ENCODE results near the gene FZD10. TPM values are rescaled to one million over a fixed set of nuclear protein-coding genes. Genes with fewer than 3 reads are reported as not detected.

Gene FZD10
- total RNA-seq, 1 donor from 2014 or later = 5.9 TPM

DNA sequence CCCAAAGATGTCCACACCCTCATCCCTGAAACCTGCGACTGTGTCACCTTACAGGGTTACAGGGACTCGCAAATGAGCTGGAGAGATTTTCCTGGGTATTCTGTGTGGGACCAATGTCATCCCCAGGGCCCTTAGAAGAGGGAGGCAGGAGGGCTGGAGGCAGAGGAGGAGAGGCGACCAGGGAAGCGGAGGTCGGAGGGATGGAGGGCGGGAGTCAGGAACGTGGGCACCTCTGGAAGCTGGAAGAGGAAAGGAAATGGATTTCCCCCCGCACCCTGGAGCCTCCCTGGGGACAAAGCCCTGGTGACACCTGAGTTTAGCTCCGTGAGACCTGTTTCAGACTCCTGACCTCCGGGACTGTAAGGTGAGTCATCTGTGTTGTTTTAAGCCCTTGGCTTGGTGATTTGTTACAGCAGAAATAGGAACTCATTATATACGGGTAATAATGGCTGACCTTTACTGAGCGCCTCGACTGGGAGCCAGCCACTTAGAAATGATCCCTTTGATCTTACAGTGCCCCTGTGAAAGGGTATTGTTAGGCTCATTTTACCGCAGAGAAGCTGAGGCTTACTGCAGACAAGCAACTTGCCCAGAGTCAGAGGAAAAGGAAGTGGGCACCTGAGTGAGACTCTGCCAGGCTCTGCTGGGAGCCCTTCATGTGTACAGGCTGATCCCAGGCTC, 29.3 kb upstream of the FZD10 start:
- no peak for DNase-seq (ENCODE audit: low spot score)

DNA sequence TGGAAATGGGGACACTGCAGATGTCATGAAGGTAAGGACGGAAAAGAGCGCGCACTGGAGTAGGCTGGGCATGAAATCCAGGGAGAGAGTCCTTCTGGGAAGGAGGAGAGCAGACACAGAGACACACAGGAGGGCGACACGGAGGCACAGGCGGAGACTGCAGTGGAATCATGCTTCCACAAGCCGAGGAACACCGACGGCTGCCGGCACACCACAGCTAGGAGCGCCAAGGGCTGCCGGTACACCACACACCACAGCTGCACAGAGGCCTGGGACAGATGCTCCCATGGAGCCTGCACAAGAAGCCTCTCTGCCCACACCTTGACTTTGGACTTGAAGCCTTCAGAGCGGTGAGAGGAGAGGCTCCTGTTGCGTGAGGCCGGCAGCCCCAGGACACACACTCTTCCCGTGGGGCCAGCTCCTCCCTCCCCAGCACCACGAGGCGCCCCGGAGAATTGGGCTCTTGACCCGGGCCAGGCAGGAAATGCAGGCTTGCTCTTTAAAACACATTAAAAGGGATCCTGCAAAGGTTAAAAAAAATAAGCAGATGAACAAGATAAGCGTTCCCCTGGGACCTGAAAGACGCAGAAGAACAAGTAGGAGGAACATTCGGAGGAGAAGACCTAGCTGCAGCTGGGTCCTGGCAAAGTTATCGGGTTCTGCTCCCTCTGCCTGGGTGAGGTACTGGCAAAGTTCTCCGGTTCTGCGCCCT, 28.3 kb upstream of the FZD10 start:
- no peak for DNase-seq (ENCODE audit: low spot score)

DNA sequence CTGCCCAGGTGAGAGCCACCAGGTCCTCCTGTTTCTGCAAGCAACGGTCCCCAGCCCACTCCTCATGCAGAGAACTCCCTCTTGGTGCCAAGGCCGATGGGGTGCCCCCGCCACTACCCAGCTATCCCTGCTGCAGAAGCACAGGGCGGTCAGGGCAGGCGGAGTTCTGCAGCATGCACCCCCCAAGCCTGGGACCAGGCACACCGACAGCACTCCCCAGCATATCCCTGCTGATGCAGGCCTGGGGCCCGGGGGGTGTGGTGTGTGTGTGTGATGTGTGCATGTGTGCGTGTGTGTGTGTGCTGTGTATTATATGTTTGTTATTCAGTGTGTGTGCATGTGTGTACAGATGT, 27.7 kb upstream of the FZD10 start:
- no peak for DNase-seq (ENCODE audit: low spot score)

DNA sequence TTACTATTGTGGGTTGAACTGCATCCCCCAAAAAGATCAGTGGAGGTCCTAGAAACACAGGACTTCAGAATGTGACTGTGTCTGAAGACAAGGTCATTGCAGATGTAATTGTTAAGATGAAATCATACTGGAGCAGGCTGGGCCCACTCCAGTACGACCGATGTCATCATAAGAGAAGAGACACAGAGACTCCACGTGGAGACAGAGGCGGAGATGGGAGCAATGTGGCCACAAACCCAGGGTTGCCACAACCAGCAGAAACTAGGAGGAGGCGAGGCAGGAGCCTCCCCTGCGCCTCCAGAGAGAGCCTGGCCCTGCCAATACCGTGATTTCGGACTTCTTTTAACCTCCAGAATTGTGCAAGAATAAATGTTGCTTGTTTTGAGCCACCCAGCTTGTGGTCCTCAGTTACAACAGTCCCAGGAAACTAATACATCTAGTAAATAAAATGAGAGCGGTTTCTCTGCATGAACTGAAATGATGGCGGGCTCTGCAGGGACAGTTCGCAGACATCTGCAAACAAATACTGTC, 25.7 kb upstream of the FZD10 start:
- DNase-seq (ENCODE audit: low spot score) = no peak

DNA sequence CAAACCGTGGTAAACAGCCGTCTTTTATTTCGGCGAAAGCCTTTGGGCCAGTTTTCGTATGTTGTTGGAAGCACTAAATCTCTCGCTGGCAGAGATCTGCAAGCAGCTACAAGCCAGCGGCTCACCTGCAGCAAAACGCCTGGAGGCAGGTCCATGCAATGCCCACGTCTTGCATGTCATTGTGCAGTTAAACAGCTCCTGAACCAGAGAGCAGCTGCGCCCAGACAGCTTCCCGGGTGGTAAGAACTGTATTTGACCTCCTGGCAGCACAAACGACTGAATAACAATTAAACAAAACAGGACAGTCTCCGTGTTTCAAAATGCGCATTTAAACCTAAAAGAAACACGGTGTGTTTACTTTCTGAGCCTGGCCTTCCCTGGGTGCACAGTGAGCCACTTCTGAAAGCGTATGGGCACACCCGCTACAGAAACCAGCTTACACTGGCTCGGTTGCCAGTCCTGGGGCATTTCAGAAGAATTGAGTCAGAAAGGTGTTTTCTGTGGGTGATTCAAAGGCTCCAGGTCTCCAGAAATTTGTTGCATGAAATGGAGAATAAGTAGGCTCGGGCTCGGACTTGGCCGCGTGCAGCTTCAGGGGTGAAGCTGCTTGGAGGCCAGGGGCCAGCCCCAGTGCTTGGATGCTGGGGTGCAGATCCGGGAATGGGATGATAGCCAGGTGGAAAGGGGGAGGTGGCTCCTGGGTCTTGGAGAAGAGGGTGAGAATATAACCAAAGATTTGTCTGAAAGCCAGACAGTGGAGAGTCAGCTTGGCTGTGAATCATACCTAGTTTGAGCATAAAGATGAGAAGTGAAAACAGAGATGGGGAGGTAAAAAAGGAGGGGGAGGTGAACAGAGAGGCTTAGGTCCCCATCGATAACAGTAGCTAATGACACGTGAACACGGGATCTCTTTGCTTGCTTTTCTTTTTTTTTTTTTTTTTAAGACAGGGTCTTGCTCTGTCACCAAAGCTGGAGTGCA, 24.9 kb upstream of the FZD10 start:
- peak; percentile 55 for DNase-seq (ENCODE audit: low spot score)

DNA sequence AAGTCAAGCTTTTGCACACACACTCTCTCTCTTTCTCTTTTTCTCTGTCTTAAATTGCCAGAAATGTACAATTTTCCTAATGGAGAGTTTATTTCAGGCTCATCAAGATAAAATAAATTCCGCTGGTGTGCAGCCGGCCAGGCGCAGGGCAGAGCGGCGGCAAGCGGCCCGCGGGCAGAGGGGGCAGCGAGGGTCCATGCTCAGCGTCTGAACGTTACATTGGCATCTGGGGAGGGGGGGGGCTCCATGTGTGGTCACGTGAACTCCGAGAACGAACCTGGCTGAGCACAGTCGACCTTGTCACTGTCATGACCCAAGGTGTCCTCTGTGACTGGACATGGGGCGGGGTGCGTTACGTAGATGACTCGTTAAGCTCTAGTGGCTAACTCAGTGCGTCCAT, 23.8 kb upstream of the FZD10 start:
- no peak for DNase-seq (ENCODE audit: low spot score)

DNA sequence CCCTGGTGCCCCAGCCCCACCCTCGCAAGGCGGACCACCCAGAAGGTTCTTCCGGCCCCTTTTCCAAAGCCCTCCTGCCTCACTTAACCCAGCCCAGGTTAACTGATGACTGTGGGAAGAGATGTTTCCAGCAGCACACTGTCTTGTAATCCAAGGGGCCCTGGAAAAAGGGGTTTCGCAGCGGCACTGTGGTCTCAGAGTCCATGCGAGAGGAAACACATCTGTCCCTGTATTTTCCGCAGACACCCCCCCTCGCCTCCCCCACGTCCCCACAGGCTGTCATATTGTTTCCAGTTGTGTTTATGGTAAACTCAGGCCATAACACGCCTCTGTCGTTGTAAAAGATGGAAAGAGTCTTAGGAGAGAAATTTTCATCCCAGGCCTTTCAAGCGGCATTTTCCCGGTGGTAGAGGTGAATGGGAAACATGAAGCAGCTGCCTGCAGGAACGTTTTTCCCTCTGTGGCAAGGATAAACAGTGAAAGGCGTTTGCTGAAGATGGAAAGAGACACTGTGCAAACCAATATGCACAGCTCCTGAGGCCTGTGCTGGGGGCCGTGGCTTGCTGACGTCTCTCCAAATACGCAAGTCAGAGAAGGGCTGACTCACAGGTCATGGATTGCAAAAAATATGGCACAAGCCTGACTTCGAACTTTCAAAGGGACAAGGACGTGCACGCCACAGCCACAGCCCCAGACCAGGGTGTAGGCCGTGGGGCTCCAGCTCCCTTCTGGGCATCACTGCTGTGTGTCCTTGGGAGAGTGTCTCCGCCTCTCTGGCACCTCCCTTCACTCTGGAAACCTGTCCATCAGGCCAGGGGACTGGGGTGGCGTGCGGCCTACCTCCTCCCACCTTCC, 22.5 kb upstream of the FZD10 start:
- DNase-seq (ENCODE audit: low spot score) = no peak

DNA sequence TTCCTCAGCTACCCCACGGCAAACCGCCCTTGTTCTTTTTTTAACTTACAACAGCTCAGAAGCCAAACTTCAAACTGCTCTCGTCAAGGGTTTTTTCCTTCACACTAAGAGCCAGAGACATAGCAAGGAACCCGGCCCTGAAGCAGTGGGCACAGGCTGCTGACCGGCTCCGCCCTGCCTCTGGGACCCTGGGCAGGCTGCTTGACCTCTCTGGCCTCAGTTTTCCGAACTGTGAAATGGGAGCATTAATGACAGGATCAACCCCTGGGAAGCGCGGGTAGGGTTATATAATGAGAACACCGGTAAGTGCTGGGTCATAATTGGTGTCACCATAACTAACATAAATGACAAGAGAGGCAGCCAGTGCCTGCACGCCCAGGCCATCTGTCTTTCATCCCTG, 21.2 kb upstream of the FZD10 start:
- DNase-seq (ENCODE audit: low spot score) = no peak

DNA sequence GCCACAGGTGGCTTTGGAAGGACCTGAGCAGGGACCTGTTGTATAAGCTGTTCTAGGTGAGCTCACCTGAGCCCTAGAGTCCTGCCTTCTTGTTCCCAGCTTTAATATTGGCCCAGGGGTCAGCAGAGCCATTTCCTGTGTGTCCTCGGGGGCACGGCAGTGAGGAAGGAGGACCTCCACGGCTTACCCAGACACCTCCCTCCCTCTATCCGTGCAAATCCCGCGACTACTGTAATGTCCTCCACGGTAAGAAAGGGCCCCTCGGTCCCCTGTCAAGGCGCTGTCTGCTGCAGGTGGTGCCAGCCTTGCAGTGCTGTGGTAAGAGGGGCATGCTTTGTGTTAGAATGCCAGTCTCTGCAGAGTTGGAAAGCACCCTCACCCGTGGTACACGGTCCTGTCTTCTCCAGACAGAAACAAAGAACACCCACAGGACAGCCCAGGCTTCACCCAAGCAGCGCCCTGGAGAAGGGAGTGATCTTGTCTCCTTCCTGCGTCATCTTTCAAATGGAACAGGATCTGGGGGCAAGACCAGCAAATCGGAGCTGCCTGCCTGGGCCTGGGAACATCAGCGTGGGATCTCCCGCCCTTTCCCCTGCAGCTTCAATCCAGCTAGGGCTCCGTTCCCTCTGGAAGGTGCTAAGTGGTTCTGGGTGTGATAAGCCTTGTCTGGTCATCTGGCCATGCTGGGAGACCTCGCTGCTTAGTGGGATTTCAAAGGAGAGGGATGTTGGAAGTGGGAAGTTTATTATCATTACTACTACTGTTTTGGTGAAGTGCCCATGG, 20.2 kb upstream of the FZD10 start:
- no peak for DNase-seq (ENCODE audit: low spot score)

DNA sequence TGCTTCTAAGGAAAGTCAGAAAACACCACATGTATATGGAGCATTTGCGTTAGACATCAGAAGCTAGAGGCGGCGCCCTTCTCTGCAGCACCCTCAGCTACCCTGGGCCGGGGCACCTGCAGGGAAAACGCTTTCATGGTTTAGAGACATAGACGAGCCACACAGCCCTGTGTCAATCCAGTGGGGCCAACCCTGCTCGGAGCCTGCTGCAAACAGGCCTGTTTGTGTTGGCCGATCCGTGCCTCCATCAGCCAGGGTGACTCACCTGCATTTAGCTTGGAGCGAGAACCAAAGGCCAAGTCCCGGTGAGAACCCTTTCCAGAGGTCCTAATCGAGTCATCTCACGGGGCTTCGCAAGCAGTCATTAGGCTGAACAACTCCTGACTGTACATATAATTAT, 19.5 kb upstream of the FZD10 start:
- DNase-seq (ENCODE audit: low spot score) = no peak

DNA sequence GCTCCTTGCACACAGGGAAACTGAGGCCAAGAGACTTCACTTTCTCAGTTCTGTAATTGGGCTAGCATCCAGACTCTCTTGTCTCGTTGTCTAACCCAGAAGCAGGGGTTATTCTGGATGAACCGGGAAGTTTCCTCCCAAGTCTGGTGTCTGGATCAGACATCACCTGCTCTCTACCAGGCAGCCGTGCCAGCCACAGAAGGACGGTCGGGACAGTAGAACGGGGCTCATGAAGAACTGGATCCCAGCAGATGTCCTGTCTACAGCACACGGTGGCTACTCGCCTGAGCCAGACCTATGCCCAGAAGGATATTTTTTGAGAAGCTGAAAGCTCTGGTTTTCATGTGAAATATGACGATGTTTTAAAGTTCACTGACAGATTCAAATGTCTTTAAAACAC, 19.1 kb upstream of the FZD10 start:
- DNase-seq (ENCODE audit: low spot score) = no peak

DNA sequence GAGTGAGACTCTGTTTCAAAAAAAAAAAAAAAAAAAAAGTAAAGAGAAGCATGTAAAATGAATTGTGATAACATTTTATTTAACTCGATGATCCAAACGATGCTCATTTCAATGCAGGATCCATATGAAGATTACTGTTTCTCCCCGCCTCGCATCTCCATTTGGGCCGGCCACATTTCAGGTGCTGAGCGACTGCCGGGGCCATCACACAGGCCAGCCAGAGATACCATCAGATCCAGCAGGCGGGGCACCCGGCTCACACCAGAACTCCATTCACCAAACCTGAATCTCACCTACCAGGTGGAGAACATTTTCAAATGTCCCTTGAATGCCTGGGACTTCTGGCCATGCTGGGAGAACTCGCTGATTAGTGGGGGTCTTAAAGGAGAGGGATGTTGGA, 18.0 kb upstream of the FZD10 start:
- DNase-seq (ENCODE audit: low spot score) = no peak

DNA sequence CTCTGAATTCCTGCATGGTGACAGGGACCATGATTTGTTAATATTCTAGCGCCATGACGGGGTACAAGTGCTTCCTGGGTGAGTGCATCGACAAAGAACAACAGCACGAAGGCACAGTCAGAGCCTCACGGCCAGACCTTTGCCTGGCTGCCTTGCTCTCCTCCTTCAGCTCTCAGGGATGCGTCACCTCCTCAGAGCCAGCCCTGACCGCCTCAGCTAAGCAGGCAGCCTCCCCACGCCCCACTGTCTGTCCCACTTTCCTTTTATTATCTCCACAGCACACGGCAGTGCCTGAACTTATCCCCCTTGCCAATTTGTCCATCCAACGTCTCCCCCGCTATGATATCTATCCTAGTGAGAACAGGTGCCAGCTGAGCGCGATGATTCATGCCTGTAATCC, 16.5 kb upstream of the FZD10 start:
- no peak for DNase-seq (ENCODE audit: low spot score)

DNA sequence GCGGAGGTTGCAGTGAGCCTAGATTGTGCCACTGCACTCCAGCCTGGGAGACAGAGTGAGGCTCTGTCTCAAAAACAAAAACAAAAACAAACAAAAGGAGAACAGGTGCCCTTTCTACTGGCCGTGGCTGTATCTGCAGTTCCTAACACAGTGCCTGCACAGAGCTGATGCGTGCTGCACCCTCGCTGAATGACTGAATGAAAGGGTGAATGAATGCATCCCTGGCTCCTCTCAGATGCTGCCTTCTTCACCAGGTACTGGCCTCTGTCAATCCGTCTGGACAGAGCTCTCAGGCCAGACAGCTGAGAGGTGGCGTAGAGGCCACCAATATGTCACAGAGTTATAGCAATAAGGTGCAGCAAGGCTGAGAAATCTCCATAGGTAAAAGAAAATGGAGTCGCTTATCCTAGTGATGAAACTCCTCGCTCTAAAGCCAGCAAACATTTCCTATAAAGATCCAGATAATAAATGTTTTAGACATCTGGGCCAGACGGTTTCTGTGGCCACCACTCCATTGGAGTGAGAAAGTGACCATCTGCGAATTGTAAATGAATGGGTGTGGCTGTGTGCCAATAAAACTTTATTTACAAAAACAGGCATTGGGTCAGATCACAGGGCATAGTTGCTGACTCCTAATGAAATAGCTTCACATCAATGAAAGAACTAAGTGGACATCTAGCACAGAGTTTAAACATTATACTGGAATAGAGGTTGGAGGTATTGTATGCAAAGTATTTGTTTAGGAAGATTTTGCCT, 15.9 kb upstream of the FZD10 start:
- DNase-seq (ENCODE audit: low spot score) = no peak

DNA sequence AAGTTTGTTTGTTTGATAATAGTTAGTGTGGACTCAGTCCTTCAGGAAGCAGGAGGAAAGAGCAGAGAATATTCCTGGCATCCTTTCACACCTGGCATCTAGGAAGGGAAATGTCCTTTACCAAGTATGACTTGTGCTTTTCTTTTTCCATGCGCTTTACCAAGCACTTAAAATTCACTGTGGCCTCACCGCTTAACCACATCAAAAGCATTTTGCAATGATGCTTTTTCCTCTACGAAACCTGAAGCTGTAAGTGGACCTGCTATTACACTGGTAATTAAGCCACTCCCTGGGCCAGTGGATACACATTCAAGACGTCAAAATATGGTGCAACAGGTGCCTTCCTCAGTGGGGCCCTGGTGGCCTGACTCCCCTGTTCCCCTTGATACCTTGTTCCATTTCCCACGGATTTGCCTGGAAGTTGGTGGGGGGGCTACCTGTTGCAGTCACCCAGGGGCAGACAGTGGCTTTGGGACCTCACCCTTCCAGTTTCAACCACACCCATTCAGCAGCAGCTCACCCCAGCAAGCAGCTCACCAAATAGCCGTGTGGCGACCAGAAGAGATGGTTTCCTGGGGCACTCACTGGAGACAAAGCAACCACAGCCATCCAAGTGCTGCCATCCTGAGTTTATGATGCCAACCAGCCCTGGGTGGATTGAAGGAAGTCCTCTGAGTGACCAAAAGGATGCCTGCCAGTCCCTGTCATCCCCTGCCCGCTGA, 14.2 kb upstream of the FZD10 start:
- DNase-seq (ENCODE audit: low spot score) = no peak

DNA sequence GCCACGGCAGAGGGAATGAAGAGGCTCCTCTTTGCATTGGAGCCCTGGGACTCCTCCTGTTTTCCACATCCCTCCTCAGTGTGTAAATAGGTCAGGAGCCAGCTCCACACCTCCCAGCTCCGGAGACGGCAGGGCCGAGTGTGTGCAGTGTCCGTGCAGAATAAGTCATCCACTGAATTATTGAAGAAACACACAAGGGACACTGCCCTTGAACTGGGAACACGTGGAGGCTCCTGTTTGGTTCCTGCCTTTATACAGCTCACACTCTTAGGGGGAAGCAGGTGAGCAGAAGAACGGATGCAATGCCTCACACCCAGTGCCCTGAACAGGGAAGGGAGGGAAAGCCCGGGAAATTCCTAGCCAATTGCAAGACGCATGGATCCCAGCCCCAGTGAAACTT, 10.4 kb upstream of the FZD10 start:
- no peak for DNase-seq (ENCODE audit: low spot score)

DNA sequence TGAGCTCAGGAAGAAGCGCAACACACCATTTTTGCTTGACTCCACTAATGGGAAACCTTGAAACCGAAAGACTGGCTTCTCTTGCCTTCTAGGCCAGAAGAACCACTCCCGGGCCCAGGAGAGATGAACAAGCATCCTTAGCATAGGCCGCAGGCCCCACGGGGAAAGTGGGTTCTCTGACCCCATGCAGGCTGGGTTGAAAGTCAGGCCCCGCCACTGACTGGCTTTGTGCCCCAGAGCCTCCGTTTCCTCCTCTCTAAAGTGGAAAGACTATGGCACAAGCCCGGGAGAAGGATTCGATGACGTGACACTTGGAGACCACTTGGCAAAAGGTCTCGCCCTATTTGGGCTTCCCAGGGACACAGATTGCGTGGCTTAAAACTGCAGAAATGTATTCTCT, 9.9 kb upstream of the FZD10 start:
- DNase-seq (ENCODE audit: low spot score) = no peak

DNA sequence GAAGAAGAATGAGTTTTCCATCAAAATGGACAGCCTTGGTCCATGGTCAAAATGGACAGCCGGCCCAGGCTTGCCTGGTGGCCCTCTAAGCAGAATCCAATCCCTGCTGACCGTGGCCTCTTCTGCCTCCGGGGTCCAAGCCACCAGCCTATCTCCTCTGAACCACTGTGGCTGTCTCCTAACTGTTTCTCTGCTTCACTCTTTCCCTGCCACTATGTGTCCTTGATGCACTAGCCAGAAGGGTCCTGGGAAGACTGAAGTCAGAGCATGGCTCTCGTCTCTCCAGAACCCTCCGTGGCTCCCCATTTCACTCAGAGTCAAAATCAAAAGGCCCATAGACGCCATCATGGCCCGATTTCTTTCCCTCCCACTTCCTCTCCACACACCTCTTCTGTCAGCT, 8.5 kb upstream of the FZD10 start:
- DNase-seq (ENCODE audit: low spot score) = no peak

Measured in ureter (tissue), 1 donor.